Ovary (tissue), 9 donors: ENCODE results near the gene HEXD. TPM values are rescaled to one million over a fixed set of nuclear protein-coding genes. Genes with fewer than 3 reads are reported as not detected.

Source experiments
- DNase-seq, 5 donors: peaks; one replicate each; pipeline ENCODE4 v3.0.0-alpha.2; 2019 to 2020
- H3K27ac ChIP-seq, 2 donors: fragments of 200-600 bp; one replicate each; pipeline versions ENCODE4 v1.5.1 to v1.8.0; 2019 to 2022
- H3K27me3 ChIP-seq: fragments of 200-600 bp; one replicate; pipeline ENCODE4 v1.8.0; 2022
- H3K36me3 ChIP-seq: fragments of 200-600 bp; sonication (generic); one replicate; pipeline ENCODE4 v1.5.1; 2019
- H3K4me1 ChIP-seq: one replicate; pipeline ENCODE4 v1.8.1; 2013; ENCODE audit warnings: mild to moderate bottlenecking, moderate library complexity; ENCODE audit not compliant: insufficient read depth
- H3K4me3 ChIP-seq: fragments of 200-600 bp; sonication (generic); one replicate; pipeline ENCODE4 v1.5.1; 2017
- H3K9me3 ChIP-seq, 2 donors: fragments of 200-600 bp in 1 of 2; sonication (generic) in 1 of 2; one replicate each; pipeline versions ENCODE4 v1.5.1 to v1.8.1; 2013 to 2019; ENCODE audit warnings: mild to moderate bottlenecking in 1 of 2, moderate library complexity in 1 of 2
- CTCF ChIP-seq, 3 donors: fragments of 450-650 bp in 2 of 3; fragments of 200-600 bp in 1 of 3; IDR thresholded peaks; one replicate each; pipeline versions ENCODE4 v1.5.1 to v1.8.0; 2016 to 2022; ENCODE audit warnings: antibody characterized with exemption in 3 of 3, mild to moderate bottlenecking in 1 of 3
- EP300 ChIP-seq: sonication (generic); formaldehyde crosslinking; IDR thresholded peaks from one replicate; pipeline ENCODE4 v1.6.1; 2017; ENCODE audit warnings: antibody characterized with exemption
- POLR2A ChIP-seq: fragments of 450-650 bp; IDR thresholded peaks from one replicate; pipeline ENCODE4 v1.6.1; 2017; ENCODE audit warnings: antibody characterized with exemption, mild to moderate bottlenecking, moderate library complexity
- WGBS, 3 donors: extraction: QIAGEN DNeasy Blood & Tissue Kit in 1 of 3; methylation state at CpG; one replicate each; pipeline versions ENCODE4 v1.1.5 to v1.1.7; 2013 to 2017; 5-methylcytosine and 5-hydroxymethylcytosine counted together
- intact Hi-C, 4 donors: fragments of 100-400 bp; cut with DNase I; formaldehyde crosslinking; loops; one replicate each; pipeline versions ENCODE4 v1.11.0 to v1.15.1; 2022 to 2023
- polyA plus RNA-seq, 2 donors: library from polyadenylated mRNA; stranded (reverse); fragments of 200-250 nt in 1 of 2; fragments of 350-450 nt in 1 of 2; fragmentation: Illumina TruSeq in 1 of 2; extraction: RNeasy Lipid Tissue Mini Kit (QIAGEN cat#74804) in 1 of 2; gene quantifications; one replicate each; pipeline ENCODE4 v1.2.3, GENCODE V29; 2013 to 2014
- total RNA-seq, 7 donors: library from RNA; depleted of rRNA in 2 of 7; stranded (reverse); fragments of >200 nt in 2 of 7; fragmentation: NEBNext Ultra II Directional in 3 of 7; extraction: Animal tissue kit (Norgen Biotek cat#: 25700) in 3 of 7; gene quantifications; one replicate each; pipeline versions ENCODE4 v1.1.0 to v1.2.4, GENCODE V29; 2016 to 2023
- donor health status: DM: no; HTN: no; CAD: no; lungs with moderate emphysema.
- donor health status: DM: no; HTN: no; CAD: no.
- donor health status: Bipolar disorder and iron deficiency.
- donor health status: DM: yes; HTN: yes; CAD: no.
- donor health status: DM: no; HTN: no; CAD: no.
- donor health status: DM: yes; HTN: yes; CAD: no.

HEXD gene
- total and polyA plus RNA-seq, 9 donors, result 8.7 to 74.7 (median 46.6) TPM

- H3K4me3 ChIP-seq, result no peak overlapping the region
- no peaks in the 10 kb centered on the region for H3K9me3 ChIP-seq
- WGBS, 3 donors, result 71 to 75% (median 71%) methylated on average over 6 of the region's 6 CpGs
- intact Hi-C loops, result no loop called here
- no peak for TF ChIP-seq EP300
- TF ChIP-seq CTCF (IDR thresholded peaks at IDR 0.05), result no peak
- no peak for TF ChIP-seq POLR2A
- no peak for DNase-seq
- no peaks in the 10 kb centered on the region for H3K36me3 ChIP-seq
- no peaks in the 10 kb centered on the region for H3K27me3 ChIP-seq
- H3K27ac ChIP-seq, result no peak overlapping the region
- H3K4me1 ChIP-seq, result peaks cover 3% of the 10 kb centered on the region
These were observed 45.2 kb downstream of the HEXD start for GRCh38 chr17:82463391-82463790.

GRCh38 chr17:82463925-82464566 lies 45.9 kb downstream of the HEXD start:
- TF ChIP-seq EP300 (no peak), CTCF (IDR thresholded peaks at IDR 0.05) (no peak), POLR2A (no peak)
- H3K36me3 ChIP-seq, result no peaks in the 10 kb centered on the region
- no peak overlapping the region for H3K27ac ChIP-seq
- no peak for DNase-seq
- 71 to 79% (median 77%) methylated on average over 7 of the region's 7 CpGs for WGBS, 3 donors
- no peak overlapping the region for H3K4me3 ChIP-seq
- H3K4me1 ChIP-seq, result peaks cover 3% of the 10 kb centered on the region
- intact Hi-C loops, result no loop called here
- no peaks in the 10 kb centered on the region for H3K9me3 ChIP-seq
- H3K27me3 ChIP-seq, result no peaks in the 10 kb centered on the region

GRCh38 chr17:82464567-82464929 lies 46.4 kb downstream of the HEXD start:
- no peak for DNase-seq
- H3K27ac ChIP-seq, result no peak overlapping the region
- H3K4me3 ChIP-seq, result no peak overlapping the region
- no peak for TF ChIP-seq POLR2A
- no peak for TF ChIP-seq EP300
- no peak for TF ChIP-seq CTCF (IDR thresholded peaks at IDR 0.05)
- H3K4me1 ChIP-seq, result no peaks in the 10 kb centered on the region
- H3K9me3 ChIP-seq, result no peaks in the 10 kb centered on the region
- H3K36me3 ChIP-seq, result no peaks in the 10 kb centered on the region
- intact Hi-C loops, result no loop called here
- no peaks in the 10 kb centered on the region for H3K27me3 ChIP-seq
- 87 to 92% (median 89%) methylated on average over 11 of the region's 11 CpGs for WGBS, 3 donors

- WGBS, 3 donors, result 84 to 91% (median 84%) methylated on average over 7 of the region's 7 CpGs
- no peak overlapping the region for H3K27ac ChIP-seq
- TF ChIP-seq CTCF (IDR thresholded peaks at IDR 0.05), result no peak
- no peak for TF ChIP-seq POLR2A
- TF ChIP-seq EP300, result no peak
These were observed 47.0 kb downstream of the HEXD start for GRCh38 chr17:82465023-82465603.

More at GRCh38 chr17:82465023-82465603, 47.0 kb downstream of the HEXD start:
- H3K27me3 ChIP-seq, result no peaks in the 10 kb centered on the region
- DNase-seq, result no peak
- H3K4me3 ChIP-seq, result no peak overlapping the region
- H3K36me3 ChIP-seq, result no peaks in the 10 kb centered on the region
- H3K9me3 ChIP-seq, result no peaks in the 10 kb centered on the region
- no peaks in the 10 kb centered on the region for H3K4me1 ChIP-seq
- intact Hi-C loops, result no loop called here
